Activated CD8-positive, alpha-beta memory T cell treated with anti-CD3 and anti-CD28 coated beads for 36 hours (primary cell): ENCODE measurements around the gene GPNMB. TPM values are rescaled to one million over a fixed set of nuclear protein-coding genes. Genes with fewer than 3 reads are reported as not detected.
"Not testable (repeated sequence)": the region's sequence is repeated elsewhere in the genome, so short reads cannot be mapped to it uniquely, and the experiment has no call there.

Experiments
- CTCF ChIA-PET: fragments of 350-600 bp; sonication (Branson Sonifier 250); formaldehyde crosslinking; loops from one replicate; lab custom pipeline; 2021; ENCODE audit warnings: antibody characterized with exemption; lab: Charles Lee
- POLR2A ChIA-PET: fragments of 350-600 bp; sonication (Branson Sonifier 250); formaldehyde crosslinking; loops from one replicate; lab custom pipeline; 2021; ENCODE audit warnings: antibody characterized with exemption; lab: Charles Lee
- total RNA-seq, 2 experiments: library from RNA; stranded (reverse); gene quantifications; one replicate each; pipeline ENCODE4 v1.2.3, GENCODE V29; 2021

GPNMB gene
- under 1 TPM; 0.40 to 0.72 TPM for total RNA-seq

DNA sequence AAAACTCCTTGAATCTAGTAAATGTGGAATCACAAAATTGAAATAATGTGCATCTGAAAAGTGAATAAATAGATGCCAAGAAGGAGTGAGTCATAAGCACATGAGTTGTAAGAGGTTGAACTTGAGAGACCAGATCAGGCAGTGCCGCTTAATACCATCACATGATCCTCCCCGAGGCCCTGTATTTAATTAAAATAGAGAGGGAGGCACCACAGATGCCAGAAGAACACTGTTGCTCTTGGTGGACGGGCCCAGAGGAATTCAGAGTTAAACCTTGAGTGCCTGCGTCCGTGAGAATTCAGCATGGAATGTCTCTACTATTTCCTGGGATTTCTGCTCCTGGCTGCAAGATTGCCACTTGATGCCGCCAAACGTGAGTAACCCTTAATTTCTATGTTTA, at the start of gene GPNMB:
Gene GPNMB (plus strand): TSS at position 221 of the 400 bp plus-strand sequence. CDS start 83 bp downstream, at position 304.
- CTCF ChIA-PET, result interaction anchor here (1.4 kb wide), 1 partner anchor 27 kb away, joined by 5 read pairs; no protein-coding TSS in a partner anchor
- POLR2A ChIA-PET, result no interaction called here

DNA sequence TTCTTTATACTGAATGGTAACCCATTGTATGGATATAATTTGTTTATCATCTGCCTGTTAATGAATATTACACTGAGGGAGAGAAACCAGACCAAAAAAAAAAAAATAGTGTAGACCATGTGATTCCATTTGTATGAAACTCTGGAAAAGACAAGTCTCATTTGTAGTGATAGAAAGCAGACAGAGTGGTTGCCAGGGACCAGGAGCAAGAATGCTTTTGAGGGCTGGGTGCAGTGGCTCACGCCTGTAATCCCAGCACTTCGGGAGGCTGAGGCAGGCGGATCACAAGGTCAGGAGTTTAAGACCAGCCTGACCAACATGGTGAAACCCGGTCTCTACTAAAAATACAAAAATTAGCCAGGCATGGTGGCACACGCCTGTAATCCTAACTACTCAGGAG, 48.8 kb upstream of the GPNMB start:
- CTCF ChIA-PET, result interaction anchor here (0.7 kb wide), 1 partner anchor 64 kb away, joined by 3 read pairs; no protein-coding TSS in a partner anchor
- POLR2A ChIA-PET, result not testable (repeated sequence)

DNA sequence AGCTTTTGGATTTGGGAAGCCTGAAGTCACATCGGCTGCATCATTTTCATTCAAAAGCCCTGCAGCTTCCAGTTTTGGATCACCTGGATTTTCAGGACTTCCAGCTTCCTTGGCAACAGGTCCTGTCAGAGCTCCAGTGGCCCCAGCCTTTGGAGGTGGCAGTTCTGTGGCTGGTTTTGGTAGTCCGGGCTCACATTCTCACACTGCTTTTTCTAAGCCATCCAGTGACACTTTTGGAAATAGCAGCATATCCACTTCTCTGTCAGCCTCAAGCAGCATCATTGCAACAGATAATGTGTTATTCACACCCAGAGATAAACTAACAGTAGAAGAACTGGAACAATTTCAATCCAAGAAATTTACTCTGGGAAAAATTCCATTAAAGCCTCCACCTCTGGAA, 46.2 kb upstream of the GPNMB start:
- CTCF ChIA-PET, result no interaction called here
- POLR2A ChIA-PET, result no interaction called here

- ChIA-PET CTCF (interaction anchor here (0.6 kb wide), 1 partner anchor 93 kb away, joined by 3 read pairs; no protein-coding TSS in a partner anchor), POLR2A (no interaction called here)
Observed at GRCh38 chr7:23204241-23204640, 42.3 kb upstream of the GPNMB start.

DNA sequence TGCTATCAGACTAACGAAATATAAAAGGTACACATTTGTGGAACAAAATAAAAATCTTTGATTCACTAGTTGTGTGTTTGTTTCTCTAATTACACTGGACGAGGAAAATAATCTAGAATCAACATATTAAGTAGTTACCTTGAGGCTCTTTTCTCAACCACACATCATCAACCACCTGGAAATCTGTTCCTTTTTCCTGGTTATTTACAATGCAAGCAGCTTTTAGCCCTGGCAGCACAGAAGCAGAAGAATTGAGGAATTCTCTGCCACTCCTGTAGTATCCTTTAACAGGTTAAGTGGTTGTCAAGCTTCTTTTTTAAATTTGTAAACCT, 41.0 kb upstream of the GPNMB start:
- POLR2A ChIA-PET, result no interaction called here
- CTCF ChIA-PET, result no interaction called here

- ChIA-PET POLR2A (no interaction called here), CTCF (no interaction called here)
Observed at GRCh38 chr7:23205909-23206767, 40.4 kb upstream of the GPNMB start.

GRCh38 chr7:23207021-23207420, 39.6 kb upstream of the GPNMB start:
- ChIA-PET CTCF (no interaction called here), POLR2A (no interaction called here)

DNA sequence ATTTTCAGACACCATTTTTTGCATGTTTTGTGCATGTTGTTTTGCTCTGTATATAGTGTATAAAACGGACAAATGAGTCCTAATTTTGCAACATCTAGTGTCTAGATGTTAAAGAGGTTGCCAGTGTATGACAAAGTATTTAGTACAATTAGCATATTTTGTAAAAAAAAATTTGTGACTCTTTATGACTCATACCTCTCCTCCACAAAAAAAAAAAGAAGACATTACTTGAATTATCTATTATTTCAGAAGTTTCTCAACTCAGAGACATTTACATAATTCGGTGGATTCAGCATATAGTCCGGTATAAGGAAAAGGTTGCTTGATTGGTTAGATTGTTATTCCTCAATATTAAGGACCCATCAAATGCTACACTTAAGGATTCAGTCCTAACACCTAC, 38.7 kb upstream of the GPNMB start:
- POLR2A ChIA-PET, result no interaction called here
- CTCF ChIA-PET, result no interaction called here

DNA sequence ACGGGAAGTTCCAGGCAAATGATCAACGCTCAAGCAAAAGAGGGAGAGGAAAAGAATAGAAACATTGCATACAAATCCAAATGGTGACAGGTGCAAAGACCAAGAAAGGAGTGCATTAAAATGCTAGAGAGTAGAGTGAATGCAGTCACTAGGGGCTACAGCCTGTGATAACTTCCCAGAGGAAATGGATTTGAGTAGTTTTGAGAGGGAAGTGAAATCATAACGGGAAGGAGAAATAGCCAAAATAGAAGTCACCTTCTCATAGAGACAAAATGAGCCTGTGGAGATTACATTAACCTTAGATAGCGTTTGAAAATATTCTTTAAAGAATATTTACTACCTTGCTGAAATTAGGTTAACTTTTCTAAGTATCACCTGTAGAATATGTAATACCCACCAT, 38.3 kb upstream of the GPNMB start:
- ChIA-PET POLR2A (no interaction called here), CTCF (no interaction called here)

GRCh38 chr7:23210506-23210905, 36.1 kb upstream of the GPNMB start:
- POLR2A ChIA-PET, result no interaction called here
- CTCF ChIA-PET, result no interaction called here

DNA sequence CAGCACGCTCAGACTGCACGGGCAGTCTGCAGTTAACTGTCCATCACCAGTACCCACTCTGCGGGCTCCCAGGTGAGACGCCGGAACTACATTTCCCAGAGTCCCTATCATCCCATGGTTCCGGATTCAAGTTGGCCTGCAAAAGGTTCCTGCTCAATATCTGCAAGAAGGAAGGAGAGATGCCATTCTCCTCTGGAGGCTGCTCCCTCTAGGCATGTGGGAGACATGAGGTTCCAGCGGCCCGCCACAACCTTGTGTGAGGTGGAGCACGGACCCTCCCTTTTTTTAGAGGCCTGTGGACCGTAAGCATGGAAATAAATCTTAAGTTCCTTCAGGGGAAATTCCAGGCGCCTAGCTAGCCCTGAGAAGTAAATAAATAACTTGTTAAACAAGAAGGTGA, 35.0 kb upstream of the GPNMB start:
- ChIA-PET CTCF (no interaction called here), POLR2A (no interaction called here)

- POLR2A ChIA-PET, result no interaction called here
- CTCF ChIA-PET, result no interaction called here
Observed at GRCh38 chr7:23212395-23212794, 34.2 kb upstream of the GPNMB start.

DNA sequence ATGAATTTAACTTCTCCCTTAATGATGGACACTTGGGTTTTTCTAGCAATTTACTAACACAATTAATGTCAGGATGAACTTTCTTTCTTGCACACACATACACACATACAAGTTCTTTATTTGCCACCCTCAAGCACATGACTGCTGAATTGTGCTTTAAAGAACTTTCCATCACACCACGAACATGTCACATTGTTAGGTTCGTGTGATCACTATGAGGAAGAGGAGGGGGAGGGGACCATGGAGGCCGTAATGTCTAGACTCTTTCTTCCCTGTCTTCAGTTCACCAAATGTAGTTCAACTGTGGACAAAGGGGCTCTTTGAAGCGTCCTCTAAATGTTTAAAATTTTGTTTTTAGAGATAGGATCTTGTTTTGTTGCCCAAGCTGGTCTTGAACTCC, 33.7 kb upstream of the GPNMB start:
- POLR2A ChIA-PET, result no interaction called here
- CTCF ChIA-PET, result no interaction called here

- POLR2A ChIA-PET, result no interaction called here
- CTCF ChIA-PET, result no interaction called here
Observed at GRCh38 chr7:23213755-23214154, 32.8 kb upstream of the GPNMB start.

DNA sequence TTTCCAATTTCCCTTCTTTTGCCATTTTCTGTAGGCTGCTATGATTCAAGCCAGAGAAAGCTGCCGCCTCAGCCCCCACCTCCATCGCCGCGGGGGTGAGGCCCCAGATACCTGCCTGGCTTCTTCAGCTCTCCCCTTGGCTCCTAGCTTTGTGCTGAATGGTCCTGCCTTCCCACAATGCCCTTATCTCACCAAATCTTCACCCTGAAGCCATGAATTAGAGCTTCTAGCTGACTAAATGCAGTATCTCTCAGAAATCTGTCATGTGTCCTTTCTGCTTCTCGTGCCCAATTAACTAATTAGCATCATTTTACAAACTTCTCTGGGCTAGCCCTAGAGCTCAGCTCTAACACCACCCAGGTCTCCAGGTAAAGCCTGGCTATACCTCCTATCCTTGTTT, 32.2 kb upstream of the GPNMB start:
- CTCF ChIA-PET, result no interaction called here
- POLR2A ChIA-PET, result no interaction called here

GRCh38 chr7:23214938-23215337, 31.6 kb upstream of the GPNMB start:
- ChIA-PET CTCF (no interaction called here), POLR2A (no interaction called here)

DNA sequence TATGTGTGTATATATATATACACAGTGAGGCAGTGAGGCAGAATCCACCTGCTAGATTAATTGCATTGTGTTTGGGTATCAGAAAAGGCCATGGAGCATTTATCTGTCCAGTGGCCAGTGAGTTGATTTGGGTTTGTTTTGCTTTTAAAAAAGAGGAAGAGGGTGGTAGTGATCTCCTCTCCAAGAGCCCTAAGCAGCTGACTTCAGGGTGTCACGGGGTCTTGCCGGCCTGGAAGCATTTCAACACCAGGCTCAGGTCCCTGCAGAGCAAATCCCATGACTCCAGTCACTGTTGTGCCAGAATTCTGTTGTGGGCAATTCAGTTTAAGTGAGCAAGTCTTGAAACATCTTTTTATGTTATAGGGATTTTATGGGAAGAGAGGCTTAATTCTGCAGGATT, 30.6 kb upstream of the GPNMB start:
- ChIA-PET POLR2A (no interaction called here), CTCF (interaction anchor here (0.7 kb wide), 1 partner anchor 11 kb away, joined by 3 read pairs; no protein-coding TSS in a partner anchor)

DNA sequence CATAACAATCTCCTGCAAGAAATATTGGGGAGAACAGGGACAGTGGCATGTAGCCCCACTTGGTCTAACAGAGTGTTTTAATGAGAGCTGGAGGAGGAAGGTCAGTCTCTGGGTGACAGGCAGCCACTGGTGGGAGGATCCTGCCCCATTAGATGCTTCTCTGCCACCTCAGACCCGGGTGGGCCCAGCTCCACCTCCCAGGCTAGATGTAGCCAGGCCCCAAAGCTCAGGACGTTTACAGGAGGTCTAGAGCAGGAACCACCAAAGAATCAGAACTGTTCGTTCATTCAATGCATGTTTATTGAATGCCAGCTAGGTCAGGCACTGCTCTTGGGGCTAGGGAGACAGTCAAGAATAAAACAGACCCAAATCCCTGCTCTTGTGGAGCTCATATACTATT, 28.4 kb upstream of the GPNMB start:
- CTCF ChIA-PET, result no interaction called here
- POLR2A ChIA-PET, result no interaction called here

DNA sequence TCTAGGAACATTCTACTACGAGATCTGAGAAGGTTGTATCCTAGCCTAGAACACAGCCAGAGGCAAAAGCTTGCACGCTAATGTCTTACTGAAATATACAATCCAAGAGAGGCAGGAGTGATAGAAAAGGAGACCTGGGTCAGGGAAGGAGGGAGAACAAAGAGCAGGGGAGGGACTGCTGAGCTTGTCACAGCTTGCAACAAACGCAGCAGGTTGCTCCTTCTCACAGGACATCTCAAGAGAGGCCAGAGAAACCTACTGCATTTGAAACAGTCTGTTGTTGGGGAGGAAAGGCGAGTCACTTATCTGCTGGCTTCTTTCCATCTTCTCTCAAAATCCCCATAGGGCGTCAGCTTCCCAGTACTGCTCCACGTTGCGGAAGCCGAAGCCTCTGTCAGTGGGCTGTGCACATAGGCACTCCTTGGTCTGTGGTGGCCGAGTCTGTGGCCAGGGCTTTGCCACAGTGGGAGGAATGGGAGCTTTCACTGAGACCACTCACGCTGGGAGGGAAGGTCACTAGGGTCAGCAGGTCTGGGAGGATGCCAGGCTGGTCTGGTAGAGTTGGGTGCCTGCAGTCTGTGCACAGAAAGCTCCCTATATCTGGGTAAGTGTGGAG, 25.8 kb upstream of the GPNMB start:
- ChIA-PET CTCF (interaction anchor here (0.6 kb wide), 1 partner anchor 162 kb away, joined by 3 read pairs; no protein-coding TSS in a partner anchor), POLR2A (no interaction called here)

- CTCF ChIA-PET, result no interaction called here
- POLR2A ChIA-PET, result no interaction called here
Observed at GRCh38 chr7:23222439-23223030, 24.0 kb upstream of the GPNMB start.

DNA sequence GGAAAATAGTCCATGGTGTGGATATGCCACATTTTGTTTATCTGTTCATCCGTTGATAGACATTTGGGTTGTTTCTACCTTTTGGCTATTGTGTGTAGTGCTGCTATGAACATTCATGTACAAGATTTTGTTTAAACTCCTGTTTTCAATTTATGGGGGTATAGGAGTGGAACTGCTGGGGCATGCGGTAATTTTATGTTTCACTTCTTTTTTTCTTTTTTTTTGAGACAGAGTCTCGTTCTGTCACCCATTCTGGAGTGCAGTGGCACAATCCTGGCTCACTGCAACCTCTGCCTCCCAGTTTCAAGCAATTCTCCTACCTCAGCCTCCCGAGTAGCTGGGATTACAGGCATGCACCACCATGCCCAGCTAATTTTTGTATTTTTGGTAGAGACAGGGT, 22.2 kb upstream of the GPNMB start:
- POLR2A ChIA-PET, CTCF ChIA-PET: not testable (repeated sequence)
